OCI-LY1 (cell line): ENCODE measurements around the gene TPM1.

Experiments used
- EZH2 ChIP-seq: fragments of 200-600 bp; sonication (generic), shearing (Covaris generic); IDR thresholded peaks from 2 replicates; pipeline ENCODE4 v1.8.0; 2017; ENCODE audit warnings: borderline replicate concordance, mixed run types, mild to moderate bottlenecking, antibody characterized with exemption, low read length, moderate library complexity, mixed read lengths
- TF ChIP-seq, protein P1 (sequence below): fragments of 200-600 bp; sonication (generic), shearing (Covaris generic); IDR thresholded peaks from 2 replicates; pipeline ENCODE4 v1.5.1; 2017; ENCODE audit warnings: mild to moderate bottlenecking, antibody characterized with exemption, low read length, moderate library complexity, mixed read lengths

DNA sequence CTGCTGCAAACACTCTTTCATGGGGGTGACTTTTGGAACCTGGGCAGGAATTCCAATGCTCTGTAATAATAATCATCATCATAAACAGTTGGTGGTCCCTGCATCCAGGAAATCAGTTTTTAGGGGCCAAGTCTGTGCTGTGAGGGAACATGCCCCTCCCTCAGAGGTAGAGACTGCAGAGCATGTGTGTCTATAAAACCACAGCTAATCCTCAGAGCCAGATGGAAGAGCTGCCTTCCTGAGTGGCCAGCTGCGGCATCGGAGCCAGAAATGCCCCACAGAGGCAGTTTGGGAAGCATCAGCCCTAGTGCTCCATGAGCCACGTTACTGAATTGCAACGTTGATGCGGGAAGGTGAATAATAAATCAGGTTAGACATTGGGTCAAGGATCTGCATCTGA, 12.9 kb upstream of the TPM1 start:
- TF ChIP-seq, protein P1, sequence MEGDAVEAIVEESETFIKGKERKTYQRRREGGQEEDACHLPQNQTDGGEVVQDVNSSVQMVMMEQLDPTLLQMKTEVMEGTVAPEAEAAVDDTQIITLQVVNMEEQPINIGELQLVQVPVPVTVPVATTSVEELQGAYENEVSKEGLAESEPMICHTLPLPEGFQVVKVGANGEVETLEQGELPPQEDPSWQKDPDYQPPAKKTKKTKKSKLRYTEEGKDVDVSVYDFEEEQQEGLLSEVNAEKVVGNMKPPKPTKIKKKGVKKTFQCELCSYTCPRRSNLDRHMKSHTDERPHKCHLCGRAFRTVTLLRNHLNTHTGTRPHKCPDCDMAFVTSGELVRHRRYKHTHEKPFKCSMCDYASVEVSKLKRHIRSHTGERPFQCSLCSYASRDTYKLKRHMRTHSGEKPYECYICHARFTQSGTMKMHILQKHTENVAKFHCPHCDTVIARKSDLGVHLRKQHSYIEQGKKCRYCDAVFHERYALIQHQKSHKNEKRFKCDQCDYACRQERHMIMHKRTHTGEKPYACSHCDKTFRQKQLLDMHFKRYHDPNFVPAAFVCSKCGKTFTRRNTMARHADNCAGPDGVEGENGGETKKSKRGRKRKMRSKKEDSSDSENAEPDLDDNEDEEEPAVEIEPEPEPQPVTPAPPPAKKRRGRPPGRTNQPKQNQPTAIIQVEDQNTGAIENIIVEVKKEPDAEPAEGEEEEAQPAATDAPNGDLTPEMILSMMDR: no peak
- no peak for TF ChIP-seq EZH2
